Thoracic aorta (tissue), 2 donors: ENCODE measurements around the gene LITAF. TPM values are rescaled to one million over a fixed set of nuclear protein-coding genes. Genes with fewer than 3 reads are reported as not detected.
A peak's percentile ranks its signal among the peaks of the same experiment; 100 is the strongest.
"Not testable (repeated sequence)": the region's sequence is repeated elsewhere in the genome, so short reads cannot be mapped to it uniquely, and the experiment has no call there.

Experiments used
- ATAC-seq: fragments of 150-250 bp; one replicate; pipeline ENCODE4 v1.8.0; 2017; ENCODE audit warnings: low read depth; ENCODE audit not compliant: insufficient number of reproducible peaks, low FRiP score
- DNase-seq: peaks from one replicate; pipeline ENCODE4 v3.0.0-alpha.2; 2020; ENCODE audit warnings: low spot score
- H3K27ac ChIP-seq, 2 donors: fragments of 200-600 bp; sonication (generic); 1 replicate in 1 of 2; 2 replicates in 1 of 2; pipeline ENCODE4 v1.5.1; 2016; ENCODE audit warnings: mild to moderate bottlenecking in 2 of 2, moderate library complexity in 2 of 2
- H3K27me3 ChIP-seq: fragments of 200-600 bp; sonication (generic); replicated peaks from 2 replicates; pipeline ENCODE4 v1.6.0; 2016; ENCODE audit warnings: mild to moderate bottlenecking; ENCODE audit not compliant: insufficient read depth
- H3K36me3 ChIP-seq: fragments of 200-600 bp; sonication (generic); one replicate; pipeline ENCODE4 v1.5.1; 2016
- H3K4me1 ChIP-seq, 2 donors: fragments of 200-600 bp; sonication (generic); 1 replicate in 1 of 2; 2 replicates in 1 of 2; pipeline versions ENCODE4 v1.5.1 to v1.6.0; 2016; ENCODE audit warnings: low read depth in 2 of 2, mild to moderate bottlenecking in 1 of 2; ENCODE audit not compliant: control insufficient read depth in 1 of 2
- H3K4me3 ChIP-seq: fragments of 200-600 bp; sonication (generic); 2 replicates; pipeline ENCODE4 v1.5.1; 2016; ENCODE audit warnings: mild to moderate bottlenecking
- H3K9me3 ChIP-seq: fragments of 200-600 bp; sonication (generic); 2 replicates; pipeline ENCODE4 v1.5.1; 2016
- total RNA-seq, 2 donors: library from RNA; depleted of rRNA; stranded (reverse); fragments of >200 nt; gene quantifications; one replicate each; pipeline versions ENCODE4 v1.1.0 to v1.2.3, GENCODE V29; 2016
- TF ChIP-seq, protein P1 (sequence below): fragments of 200-600 bp; sonication (generic); IDR thresholded peaks from one replicate; pipeline ENCODE4 v1.5.1; 2019; ENCODE audit warnings: antibody characterized with exemption

LITAF gene
- total RNA-seq, 2 donors from 2014 or later = 124 to 146 TPM

DNA sequence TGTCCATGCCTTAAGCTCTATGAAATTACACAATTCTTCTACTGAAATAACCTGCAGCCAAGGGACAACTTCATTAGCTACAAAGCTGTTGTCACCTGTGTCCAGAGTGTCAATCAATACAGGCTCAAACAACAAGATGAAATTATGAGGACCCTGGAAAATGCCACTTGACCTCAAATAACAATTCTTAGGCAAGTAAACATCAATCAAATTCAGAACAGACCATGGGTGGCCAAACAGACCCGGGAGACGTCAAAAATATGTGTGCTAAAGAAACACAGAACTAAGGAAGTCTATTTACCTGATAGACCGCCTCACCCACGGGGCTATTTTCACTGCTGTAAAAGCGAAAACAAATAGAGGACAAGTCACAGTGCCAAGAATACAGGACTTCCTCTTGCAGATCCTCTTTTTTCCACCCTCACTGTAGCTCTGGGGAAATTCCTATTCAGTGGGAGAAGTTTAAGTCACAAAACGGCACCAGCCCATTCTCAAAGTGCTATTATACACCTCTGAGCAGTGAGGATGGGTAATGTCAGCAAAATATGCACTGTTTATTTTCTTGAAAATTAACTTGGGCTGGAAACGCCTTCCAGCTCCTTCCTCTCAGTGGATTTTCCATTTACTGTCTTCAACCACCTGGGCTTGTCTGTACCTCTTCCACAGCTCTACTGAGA, 2.7 kb downstream of the LITAF start:
- Histone ChIP-seq H3K36me3 (no peaks in the 10 kb centered on the region), H3K4me1 (peaks cover 28 to 62% of the 10 kb centered on the region in 2 donors), H3K27ac (peak overlapping the region; percentile 96 to 97), H3K4me3 (peak overlapping the region; percentile 93), H3K9me3 (no peaks in the 10 kb centered on the region), H3K27me3 (no peaks in the 10 kb centered on the region)
- no peak for ATAC-seq
- TF ChIP-seq, protein P1, sequence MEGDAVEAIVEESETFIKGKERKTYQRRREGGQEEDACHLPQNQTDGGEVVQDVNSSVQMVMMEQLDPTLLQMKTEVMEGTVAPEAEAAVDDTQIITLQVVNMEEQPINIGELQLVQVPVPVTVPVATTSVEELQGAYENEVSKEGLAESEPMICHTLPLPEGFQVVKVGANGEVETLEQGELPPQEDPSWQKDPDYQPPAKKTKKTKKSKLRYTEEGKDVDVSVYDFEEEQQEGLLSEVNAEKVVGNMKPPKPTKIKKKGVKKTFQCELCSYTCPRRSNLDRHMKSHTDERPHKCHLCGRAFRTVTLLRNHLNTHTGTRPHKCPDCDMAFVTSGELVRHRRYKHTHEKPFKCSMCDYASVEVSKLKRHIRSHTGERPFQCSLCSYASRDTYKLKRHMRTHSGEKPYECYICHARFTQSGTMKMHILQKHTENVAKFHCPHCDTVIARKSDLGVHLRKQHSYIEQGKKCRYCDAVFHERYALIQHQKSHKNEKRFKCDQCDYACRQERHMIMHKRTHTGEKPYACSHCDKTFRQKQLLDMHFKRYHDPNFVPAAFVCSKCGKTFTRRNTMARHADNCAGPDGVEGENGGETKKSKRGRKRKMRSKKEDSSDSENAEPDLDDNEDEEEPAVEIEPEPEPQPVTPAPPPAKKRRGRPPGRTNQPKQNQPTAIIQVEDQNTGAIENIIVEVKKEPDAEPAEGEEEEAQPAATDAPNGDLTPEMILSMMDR = no peak
- no peak for DNase-seq

DNA sequence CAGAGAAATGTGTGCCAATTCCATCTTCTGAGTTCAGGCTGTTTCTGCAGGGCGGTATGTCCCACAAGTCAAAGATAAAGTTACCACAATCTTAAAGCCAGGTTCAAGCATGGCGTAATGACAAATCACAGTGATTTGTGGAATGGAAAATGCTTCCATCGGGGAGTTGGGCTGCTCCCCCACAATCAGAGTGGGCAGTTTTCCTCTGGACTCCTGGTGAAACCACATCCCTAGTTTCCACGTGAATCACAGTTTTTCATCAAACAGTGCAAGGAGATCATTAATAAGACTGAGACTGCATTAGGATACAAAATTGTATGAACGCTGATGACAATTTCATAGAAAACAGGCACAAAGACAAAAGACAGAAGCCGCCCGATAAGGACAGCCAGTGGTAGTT, 3.6 kb downstream of the LITAF start:
- Histone ChIP-seq H3K27ac (peak overlapping the region in 1 of 2 donors; percentile 96), H3K36me3 (no peaks in the 10 kb centered on the region), H3K4me1 (peaks cover 28 to 66% of the 10 kb centered on the region in 2 donors), H3K9me3 (no peaks in the 10 kb centered on the region), H3K27me3 (no peaks in the 10 kb centered on the region), H3K4me3 (peak overlapping the region; percentile 93)
- TF ChIP-seq, protein P1 = no peak
- no peak for ATAC-seq
- no peak for DNase-seq

DNA sequence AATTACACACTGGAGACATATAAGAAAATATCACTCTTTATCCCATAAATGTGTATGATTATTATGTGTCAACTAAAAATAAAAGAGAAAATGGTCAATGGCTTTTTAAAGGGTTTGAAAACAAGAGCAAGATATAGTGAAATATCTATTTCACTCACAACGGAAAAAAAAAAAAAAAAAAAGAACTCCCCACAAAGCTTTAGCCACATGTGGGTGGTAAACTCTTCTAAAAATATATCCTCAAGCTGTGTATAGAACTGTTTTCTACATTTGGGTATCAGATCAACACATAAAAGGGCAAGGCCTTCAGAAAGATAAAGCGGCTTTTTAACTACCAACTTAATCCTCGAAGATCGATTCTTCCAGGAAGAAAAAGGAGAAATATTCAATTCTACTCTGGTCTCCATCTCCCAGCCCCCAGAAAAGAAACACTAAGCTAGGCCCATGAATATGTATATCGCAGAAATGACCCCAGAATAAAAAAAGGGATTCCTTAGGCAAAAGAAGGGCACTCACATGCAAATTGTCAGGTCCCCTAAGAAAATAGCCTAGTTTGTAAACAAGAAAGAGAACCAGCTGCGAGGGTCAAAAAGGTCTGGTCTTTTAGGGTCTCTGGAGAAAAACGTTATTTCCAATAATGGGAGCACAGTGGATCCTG, 4.4 kb downstream of the LITAF start:
- peaks cover 32 to 65% of the 10 kb centered on the region in 2 donors for H3K4me1 ChIP-seq
- TF ChIP-seq, protein P1 = no peak
- ATAC-seq (no peak), DNase-seq (no peak)
- no peaks in the 10 kb centered on the region for H3K36me3 ChIP-seq
- H3K27ac ChIP-seq = peak overlapping the region in 1 of 2 donors; percentile 34
- no peaks in the 10 kb centered on the region for H3K27me3 ChIP-seq
- no peaks in the 10 kb centered on the region for H3K9me3 ChIP-seq
- H3K4me3 ChIP-seq = peak overlapping the region; percentile 93

DNA sequence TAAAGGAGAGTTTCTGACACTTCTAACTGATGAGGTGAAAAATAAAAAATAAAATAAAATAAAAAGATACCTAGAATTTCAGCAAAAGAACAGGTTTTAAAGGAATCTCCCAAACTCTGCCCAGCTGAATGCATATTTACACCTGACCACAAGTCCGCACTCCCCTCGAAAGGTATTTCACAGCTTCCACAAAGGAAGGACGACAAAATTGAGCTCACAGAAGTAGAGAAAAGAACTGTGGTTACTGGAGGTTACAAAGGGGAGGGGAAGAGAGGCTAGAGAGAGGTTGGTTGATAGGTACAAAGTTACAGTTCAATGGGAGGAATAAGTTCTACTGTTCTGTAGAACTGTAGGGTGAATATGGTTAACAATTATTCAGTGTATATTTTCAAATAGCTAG, 5.0 kb downstream of the LITAF start:
- H3K27ac ChIP-seq = no peak overlapping the region
- H3K27me3 ChIP-seq = no peaks in the 10 kb centered on the region
- peaks cover 32 to 71% of the 10 kb centered on the region in 2 donors for H3K4me1 ChIP-seq
- H3K4me3 ChIP-seq = no peak overlapping the region
- TF ChIP-seq, protein P1 = no peak
- DNase-seq = no peak
- no peaks in the 10 kb centered on the region for H3K36me3 ChIP-seq
- ATAC-seq = no peak
- no peaks in the 10 kb centered on the region for H3K9me3 ChIP-seq

DNA sequence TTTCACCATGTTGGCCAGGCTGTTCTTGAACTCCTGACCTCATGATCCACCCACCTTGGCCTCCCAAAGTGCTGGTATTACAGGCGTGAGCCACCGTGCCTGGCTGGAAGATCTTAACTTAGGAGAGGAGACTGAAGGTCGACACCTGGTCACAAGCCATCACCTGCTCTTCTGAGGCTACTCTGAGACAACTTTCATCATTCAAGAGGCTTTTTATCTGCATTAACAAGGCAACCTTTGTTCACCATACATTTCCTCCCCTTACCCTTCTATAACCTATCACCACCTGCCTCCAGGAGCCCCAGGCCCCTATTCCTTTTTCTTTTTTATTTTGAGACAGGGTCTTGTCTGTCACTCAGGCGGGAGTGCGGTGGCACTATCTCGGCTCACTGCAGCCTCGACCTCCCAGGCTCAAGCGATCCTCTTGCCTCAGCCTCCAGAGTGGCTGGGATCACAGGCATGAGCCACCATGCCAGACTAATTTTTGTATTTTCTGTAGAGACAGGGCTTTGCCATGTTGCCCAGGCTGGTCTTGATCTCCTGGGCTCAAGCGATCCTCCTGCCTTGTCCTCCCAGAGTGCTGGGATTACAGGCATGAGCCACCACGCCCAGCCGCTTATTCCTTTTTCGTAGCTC, 6.2 kb downstream of the LITAF start:
- TF ChIP-seq, protein P1 = no peak
- Histone ChIP-seq H3K27ac (no peak overlapping the region), H3K36me3 (no peaks in the 10 kb centered on the region), H3K9me3 (no peaks in the 10 kb centered on the region), H3K27me3 (no peaks in the 10 kb centered on the region), H3K4me1 (peaks cover 38 to 81% of the 10 kb centered on the region in 2 donors), H3K4me3 (no peak overlapping the region)
- DNase-seq (no peak), ATAC-seq (no peak)

DNA sequence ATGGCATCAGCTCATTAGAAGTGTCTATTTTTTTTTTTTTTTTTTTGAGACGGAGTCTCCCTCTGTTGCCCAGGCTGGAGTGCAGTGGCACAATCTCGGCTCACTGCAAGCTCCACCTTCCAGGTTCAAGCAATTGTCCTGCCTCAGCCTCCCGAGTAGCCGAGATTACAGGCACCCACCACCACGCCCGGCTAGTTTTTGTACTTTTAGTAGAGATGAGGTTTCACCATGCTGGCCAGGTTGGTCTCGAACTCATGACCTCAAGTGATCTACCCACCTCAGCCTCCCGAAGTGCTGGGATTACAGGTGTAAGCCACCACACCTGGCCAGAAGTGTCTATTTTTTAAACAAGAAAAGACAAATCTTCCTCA, 9.4 kb downstream of the LITAF start:
- H3K4me3 ChIP-seq, H3K9me3 ChIP-seq, ATAC-seq, H3K36me3 ChIP-seq, H3K27ac ChIP-seq, DNase-seq, H3K27me3 ChIP-seq: not testable (repeated sequence)
- H3K4me1 ChIP-seq = peaks cover 21 to 68% of the 10 kb centered on the region in 2 donors
